Measurements from ENCODE around the gene RPGR.

Gene RPGR

DNA sequence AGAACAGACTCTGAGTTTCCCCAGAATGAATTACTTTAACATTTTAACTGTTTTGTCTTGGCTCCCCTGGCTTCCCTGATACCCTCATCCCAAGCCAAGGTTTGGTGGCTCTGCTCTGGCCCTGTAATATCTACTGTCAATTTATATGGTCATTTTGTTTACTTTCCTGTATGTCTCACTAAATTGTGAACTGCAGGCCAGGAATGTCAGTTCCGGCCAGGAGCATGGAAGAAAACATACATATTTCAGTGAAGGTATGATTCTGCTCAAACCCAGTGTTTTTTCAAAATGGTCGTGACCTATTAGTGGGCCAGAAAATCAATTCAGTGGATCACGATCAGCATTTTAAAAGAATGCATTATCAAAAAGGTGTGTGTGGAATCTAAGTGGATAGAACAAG lies 1.2 kb downstream of the RPGR start:
- H3K4me3 ChIP-seq (ENCODE audit: low read length), result peak overlapping the region; percentile 68

DNA sequence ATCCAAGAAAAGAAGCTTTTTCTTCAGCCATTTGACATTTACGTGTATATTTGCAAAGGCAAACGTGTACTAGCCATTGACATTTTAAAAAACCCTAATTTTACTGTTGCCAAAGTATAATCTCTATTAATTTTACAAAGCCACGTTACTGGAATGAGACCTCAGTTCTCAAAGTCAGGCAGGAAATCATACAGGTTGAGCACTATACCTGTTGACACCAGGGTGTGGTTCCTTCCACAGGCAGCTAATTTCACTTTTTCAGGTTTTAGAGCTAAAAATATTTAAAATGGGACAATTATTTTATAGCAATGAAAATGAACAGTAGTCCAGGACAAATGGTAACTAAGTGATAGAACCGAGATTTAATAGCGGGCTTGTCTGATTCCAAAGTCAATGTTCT lies 6.5 kb downstream of the RPGR start:
- TF ChIP-seq, protein P1, sequence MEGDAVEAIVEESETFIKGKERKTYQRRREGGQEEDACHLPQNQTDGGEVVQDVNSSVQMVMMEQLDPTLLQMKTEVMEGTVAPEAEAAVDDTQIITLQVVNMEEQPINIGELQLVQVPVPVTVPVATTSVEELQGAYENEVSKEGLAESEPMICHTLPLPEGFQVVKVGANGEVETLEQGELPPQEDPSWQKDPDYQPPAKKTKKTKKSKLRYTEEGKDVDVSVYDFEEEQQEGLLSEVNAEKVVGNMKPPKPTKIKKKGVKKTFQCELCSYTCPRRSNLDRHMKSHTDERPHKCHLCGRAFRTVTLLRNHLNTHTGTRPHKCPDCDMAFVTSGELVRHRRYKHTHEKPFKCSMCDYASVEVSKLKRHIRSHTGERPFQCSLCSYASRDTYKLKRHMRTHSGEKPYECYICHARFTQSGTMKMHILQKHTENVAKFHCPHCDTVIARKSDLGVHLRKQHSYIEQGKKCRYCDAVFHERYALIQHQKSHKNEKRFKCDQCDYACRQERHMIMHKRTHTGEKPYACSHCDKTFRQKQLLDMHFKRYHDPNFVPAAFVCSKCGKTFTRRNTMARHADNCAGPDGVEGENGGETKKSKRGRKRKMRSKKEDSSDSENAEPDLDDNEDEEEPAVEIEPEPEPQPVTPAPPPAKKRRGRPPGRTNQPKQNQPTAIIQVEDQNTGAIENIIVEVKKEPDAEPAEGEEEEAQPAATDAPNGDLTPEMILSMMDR (conservative IDR thresholded peaks at IDR 0.05; ENCODE audit: low read length), result no peak
- DNase-seq (ENCODE audit: low read depth), result no peak
- no peak overlapping the region for H3K4me3 ChIP-seq (ENCODE audit: low read length)

More for the DNA sequence above, 1.2 kb downstream of the RPGR start:
- no peak for DNase-seq (ENCODE audit: low read depth)
- TF ChIP-seq, protein P1 (conservative IDR thresholded peaks at IDR 0.05; ENCODE audit: low read length), result no peak

DNA sequence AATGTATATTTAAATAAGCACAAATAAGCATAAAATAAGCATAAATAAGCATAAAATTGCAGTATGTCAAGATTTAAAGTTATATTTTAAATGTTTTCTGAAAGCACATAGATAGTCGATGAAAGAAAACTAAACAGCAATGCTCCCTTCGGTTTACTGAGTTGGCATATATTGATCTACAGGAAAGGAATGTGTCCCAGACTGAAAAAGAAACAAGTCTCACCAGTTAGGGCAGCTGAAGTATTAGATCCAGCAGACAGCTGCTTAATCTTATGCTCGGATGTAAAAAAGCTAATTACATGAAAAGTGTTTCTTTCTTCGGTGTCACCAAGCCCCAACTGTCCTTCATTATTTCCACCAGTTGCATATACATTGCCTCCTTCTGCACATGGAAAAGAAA lies 8.7 kb downstream of the RPGR start:
- H3K4me3 ChIP-seq (ENCODE audit: low read length), result no peak overlapping the region
- TF ChIP-seq, protein P1 (conservative IDR thresholded peaks at IDR 0.05; ENCODE audit: low read length), result no peak
- DNase-seq (ENCODE audit: low read depth), result no peak

DNA sequence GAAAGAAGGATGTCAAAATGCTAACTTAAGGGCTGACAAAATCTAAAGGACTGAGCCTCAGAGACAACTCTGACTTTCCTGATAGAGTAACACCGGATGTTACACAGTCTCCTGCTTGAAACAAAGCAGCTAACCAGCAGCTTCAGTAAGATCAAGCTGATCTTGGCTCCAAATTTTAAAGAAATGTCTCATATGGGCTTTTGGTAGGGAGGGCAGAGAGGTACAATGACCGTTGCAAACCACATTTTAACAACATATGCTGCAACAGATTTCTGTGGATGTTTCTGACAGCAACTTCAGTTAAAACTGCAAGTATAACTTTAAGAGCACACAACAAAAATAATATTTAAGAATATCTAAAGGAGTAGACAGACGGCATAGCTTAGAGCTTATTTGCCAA lies 9.1 kb downstream of the RPGR start:
- TF ChIP-seq, protein P1 (conservative IDR thresholded peaks at IDR 0.05; ENCODE audit: low read length), result no peak
- DNase-seq (ENCODE audit: low read depth), result no peak
- no peak overlapping the region for H3K4me3 ChIP-seq (ENCODE audit: low read length)

DNA sequence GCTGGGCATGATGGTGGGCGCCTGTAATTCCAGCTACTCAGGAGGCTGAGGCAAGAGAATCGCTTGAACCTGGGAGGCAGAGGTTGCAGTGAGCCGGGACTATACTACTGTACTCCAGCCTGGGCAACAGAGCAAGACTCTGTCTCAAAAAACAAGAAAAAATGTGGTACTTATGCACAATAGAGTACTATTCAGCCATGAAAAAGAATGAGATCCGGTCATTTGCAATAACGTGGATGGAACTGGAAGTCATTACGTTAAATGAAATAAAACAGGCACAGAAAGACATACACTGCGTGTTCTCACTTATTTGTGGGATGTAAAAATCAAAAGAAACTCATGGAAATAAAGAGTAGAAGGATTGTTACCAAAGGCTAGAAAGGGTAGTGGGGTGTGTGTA lies 12.1 kb downstream of the RPGR start:
- no peak for DNase-seq (ENCODE audit: low read depth)
- TF ChIP-seq, protein P1 (conservative IDR thresholded peaks at IDR 0.05; ENCODE audit: low read length), result no peak
- no peak overlapping the region for H3K4me3 ChIP-seq (ENCODE audit: low read length)

DNA sequence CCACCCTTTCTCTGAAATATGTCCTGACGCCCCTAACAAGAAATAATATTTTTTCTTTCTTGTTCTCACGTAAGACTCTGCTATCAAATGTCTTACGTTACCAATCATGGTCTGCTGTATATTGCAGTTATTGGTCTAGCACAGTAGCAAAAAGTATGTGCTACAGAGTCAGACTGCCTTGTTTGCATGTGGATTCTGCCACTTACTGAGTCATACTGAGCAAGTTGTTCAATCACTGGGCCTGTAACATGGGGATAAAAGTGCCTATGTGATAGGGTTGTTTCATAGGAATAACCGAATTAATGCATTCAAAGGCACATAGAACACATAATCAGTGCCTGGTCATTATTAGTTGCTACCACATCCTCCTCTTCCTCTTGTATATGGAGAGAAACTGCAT lies 14.1 kb downstream of the RPGR start:
- no peak overlapping the region for H3K4me3 ChIP-seq (ENCODE audit: low read length)
- TF ChIP-seq, protein P1 (conservative IDR thresholded peaks at IDR 0.05; ENCODE audit: low read length), result no peak
- DNase-seq (ENCODE audit: low read depth), result peak; percentile 16

DNA sequence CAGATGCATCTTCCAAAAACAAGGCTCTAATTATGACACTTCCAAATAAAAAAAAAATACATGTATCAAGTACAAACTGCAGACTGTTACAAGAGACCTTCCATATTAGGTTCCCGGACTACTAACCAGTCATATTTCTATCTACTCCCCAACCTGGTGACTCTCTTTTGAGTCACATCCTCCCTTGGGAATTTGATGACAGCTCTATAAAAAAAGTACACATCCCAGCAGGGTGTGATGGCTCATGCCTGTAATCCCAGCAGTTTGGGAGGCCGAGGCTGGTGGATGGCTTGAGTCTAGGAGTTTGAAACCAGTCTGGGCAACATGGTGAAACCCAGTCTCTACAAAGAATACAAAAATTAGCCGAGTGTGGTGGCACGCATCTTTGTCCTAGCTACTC lies 14.9 kb downstream of the RPGR start:
- peak; percentile 67 for DNase-seq (ENCODE audit: low read depth)
- no peak overlapping the region for H3K4me3 ChIP-seq (ENCODE audit: low read length)
- TF ChIP-seq, protein P1 (conservative IDR thresholded peaks at IDR 0.05; ENCODE audit: low read length), result no peak

Data from AG10803 (cell line).